Large intestine (tissue), 12 donors: ENCODE measurements around the gene ERVV-1. TPM values are rescaled to one million over a fixed set of nuclear protein-coding genes. Genes with fewer than 3 reads are reported as not detected.
"Not testable (repeated sequence)": the region's sequence is repeated elsewhere in the genome, so short reads cannot be mapped to it uniquely, and the experiment has no call there.

Source experiments
- DNase-seq, 2 donors: peaks; one replicate each; pipeline versions ENCODE4 v3.0.0 to v3.0.0-alpha.2; 2013
- H3K27ac ChIP-seq: one replicate; pipeline ENCODE4 v1.5.1; 2013; ENCODE audit warnings: low read length
- H3K27me3 ChIP-seq: 2 replicates; pipeline ENCODE4 v1.6.1; 2013; ENCODE audit warnings: low read length; ENCODE audit not compliant: control insufficient read depth, insufficient read depth
- H3K36me3 ChIP-seq: 2 replicates; pipeline ENCODE4 v1.6.1; 2013; ENCODE audit warnings: low read length; ENCODE audit not compliant: control insufficient read depth, insufficient read depth
- H3K4me1 ChIP-seq: one replicate; pipeline ENCODE4 v1.6.1; 2013; ENCODE audit warnings: low read length; ENCODE audit not compliant: control insufficient read depth, insufficient read depth
- H3K4me3 ChIP-seq: one replicate; pipeline ENCODE4 v1.5.1; 2013; ENCODE audit warnings: low read length
- H3K9me3 ChIP-seq: one replicate; pipeline ENCODE4 v1.6.1; 2013; ENCODE audit warnings: mild to moderate bottlenecking, low read depth, low read length, moderate library complexity; ENCODE audit not compliant: control insufficient read depth
- WGBS: methylation state at CpG from one replicate; pipeline ENCODE4 v1.1.5; 2013; ENCODE audit warnings: low lambda C conversion rate; ENCODE audit not compliant: insufficient coverage; 5-methylcytosine and 5-hydroxymethylcytosine counted together
- long read RNA-seq, 11 donors: transcript quantifications; one replicate each; lab custom pipeline, GENCODE V29; 2026
- polyA plus RNA-seq: library from polyadenylated mRNA; unstranded; fragments of 120-200 nt; gene quantifications from one replicate; pipeline ENCODE4 v1.2.1, GENCODE V29; 2013

The ERVV-1 gene, protein sequence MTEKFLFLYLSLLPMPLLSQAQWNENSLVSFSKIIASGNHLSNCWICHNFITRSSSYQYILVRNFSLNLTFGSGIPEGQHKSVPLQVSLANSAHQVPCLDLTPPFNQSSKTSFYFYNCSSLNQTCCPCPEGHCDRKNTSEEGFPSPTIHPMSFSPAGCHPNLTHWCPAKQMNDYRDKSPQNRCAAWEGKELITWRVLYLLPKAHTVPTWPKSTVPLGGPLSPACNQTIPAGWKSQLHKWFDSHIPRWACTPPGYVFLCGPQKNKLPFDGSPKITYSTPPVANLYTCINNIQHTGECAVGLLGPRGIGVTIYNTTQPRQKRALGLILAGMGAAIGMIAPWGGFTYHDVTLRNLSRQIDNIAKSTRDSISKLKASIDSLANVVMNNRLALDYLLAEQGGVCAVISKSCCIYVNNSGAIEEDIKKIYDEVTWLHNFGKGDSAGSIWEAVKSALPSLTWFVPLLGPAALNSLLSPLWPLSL
- 0.03 TPM for polyA plus RNA-seq
- long read RNA-seq, donor 1: 0 reads
- long read RNA-seq, donor 2: 0 reads
- long read RNA-seq, donor 3: 0 reads
- long read RNA-seq, donor 4: 0 reads
- long read RNA-seq, donor 5: 0 reads
- long read RNA-seq, donor 6: 0 reads
- long read RNA-seq, donor 7: 0 reads
- long read RNA-seq, donor 8: 0 reads
- long read RNA-seq, donor 9: 0 reads
- long read RNA-seq, donor 10: 0 reads
- long read RNA-seq, donor 11: 0 reads

DNA sequence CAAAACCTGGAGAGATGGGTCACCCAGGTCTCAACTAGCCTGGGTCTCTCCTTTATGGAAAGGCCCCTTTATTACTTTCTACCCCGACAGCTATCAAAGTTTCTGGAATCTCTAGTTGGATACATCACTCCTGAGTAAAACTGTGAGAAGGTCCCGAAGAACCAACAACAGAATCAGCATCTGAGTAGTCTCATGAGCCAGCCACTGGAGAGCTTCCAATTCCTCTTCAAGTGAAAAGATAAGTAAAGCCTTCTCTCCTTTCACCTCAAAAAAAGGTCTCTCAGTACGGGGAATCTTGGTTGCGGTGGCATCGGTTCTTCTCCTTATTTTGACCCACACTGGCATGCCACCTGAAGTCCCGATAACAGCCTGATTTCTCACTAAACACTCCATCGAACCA lies at the start of gene ERVV-1:
ERVV-1 (plus strand) TSS at position 301 of the 400 bp plus-strand sequence. CDS start 170 bp downstream, outside the sequence.
- Histone ChIP-seq H3K4me1 (no peaks in the 10 kb centered on the region), H3K27me3 (no peaks in the 10 kb centered on the region), H3K36me3 (no peaks in the 10 kb centered on the region), H3K27ac (no peak within 1 kb of the TSS), H3K9me3 (no peaks in the 10 kb centered on the region), H3K4me3 (no peak within 1 kb of the TSS)
- no peak for DNase-seq
- WGBS: 92% methylated on average over 6 of the region's 7 CpGs

DNA sequence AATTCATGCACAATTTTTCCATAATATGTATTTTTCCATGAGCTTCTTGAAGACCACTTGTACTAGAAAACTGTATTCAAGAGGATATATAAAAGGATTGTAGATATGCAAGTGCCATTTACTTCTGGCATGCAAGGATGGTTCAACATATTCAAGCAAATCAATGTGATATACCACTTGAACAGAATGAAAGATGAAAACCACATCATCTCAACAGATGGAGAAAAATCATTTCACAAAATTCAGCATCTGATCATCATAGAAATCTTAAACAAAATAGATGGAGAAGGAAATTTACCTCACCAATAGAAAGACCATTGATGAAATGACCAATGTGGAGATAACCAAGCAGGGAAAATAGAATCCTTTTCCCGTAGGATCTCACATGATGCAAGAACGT lies 45.9 kb upstream of the ERVV-1 start:
- no peak for DNase-seq
- Histone ChIP-seq H3K27ac (no peak overlapping the region), H3K9me3 (peaks cover 3% of the 10 kb centered on the region), H3K36me3 (peaks cover 3% of the 10 kb centered on the region), H3K4me3 (no peak overlapping the region), H3K4me1 (peaks cover 4% of the 10 kb centered on the region), H3K27me3 (no peaks in the 10 kb centered on the region)
- WGBS: 93% methylated on average over 2 of the region's 2 CpGs

DNA sequence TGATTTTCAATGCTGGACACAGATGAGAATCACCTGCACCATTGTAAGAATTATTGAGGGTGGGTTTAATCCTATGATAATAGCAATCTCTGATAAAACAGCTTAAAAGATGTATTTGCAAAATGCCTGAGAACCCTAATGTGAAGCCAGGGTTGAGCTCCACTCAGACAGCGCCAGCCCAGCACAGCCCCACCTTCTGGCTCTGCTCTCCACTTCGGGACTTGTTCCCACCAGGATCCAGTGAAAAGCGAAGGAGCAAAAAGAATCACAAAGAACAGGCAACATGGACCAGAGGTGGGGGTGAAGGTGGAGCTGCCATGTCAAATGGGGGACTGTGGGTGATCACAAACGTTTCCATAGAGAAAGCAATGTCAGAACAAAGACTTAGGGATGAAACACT lies 32.4 kb upstream of the ERVV-1 start:
- no peaks in the 10 kb centered on the region for H3K4me1 ChIP-seq
- H3K36me3 ChIP-seq: peaks cover 12% of the 10 kb centered on the region
- no peak overlapping the region for H3K27ac ChIP-seq
- no peak for DNase-seq
- no peaks in the 10 kb centered on the region for H3K27me3 ChIP-seq
- no CpG with 5 or more reads among the region's 4 CpGs for WGBS
- H3K9me3 ChIP-seq: peaks cover 4% of the 10 kb centered on the region
- no peak overlapping the region for H3K4me3 ChIP-seq

DNA sequence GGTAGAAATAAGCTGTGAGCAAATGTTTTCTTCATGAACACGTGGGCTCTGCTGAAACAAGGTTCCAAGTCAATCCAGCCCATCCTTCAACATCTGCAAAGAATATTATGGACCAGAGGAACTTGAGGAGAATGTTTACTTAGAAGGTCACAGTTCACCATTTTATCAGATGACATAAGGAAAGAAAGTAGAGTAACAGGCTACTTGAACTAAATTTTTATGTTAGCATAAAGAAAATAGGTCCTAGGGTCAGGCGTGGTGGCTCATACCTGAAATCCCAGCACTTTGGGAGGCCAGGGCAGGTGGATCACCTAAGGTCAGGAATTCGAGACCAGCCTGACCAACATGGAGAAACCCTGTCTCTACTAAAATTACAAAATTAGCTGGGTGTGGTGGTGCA lies 30.6 kb upstream of the ERVV-1 start:
- H3K36me3 ChIP-seq: peaks cover 12% of the 10 kb centered on the region
- no CpG with 5 or more reads among the region's 3 CpGs for WGBS
- H3K27ac ChIP-seq, H3K9me3 ChIP-seq, H3K4me3 ChIP-seq, DNase-seq, H3K27me3 ChIP-seq, H3K4me1 ChIP-seq: not testable (repeated sequence)

DNA sequence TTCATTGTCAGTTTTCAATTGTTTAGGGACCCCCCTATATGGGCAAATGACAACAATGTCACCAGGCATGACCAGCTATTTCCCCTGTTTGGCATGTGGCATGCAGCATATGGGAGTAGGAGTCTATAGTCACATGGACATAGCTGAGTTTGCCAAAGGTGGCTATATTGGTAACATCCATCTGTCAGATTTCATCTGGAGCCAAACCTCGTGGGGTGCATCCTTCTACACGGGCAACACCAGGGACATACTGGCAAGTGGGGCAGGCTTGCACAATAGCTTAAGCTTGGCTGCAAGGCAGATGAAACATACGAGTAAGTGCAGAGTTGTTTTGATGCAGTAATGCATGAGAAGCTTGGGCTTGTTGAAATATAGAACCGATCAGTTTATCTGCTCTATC lies 26.5 kb upstream of the ERVV-1 start:
- H3K9me3 ChIP-seq: peaks cover 4% of the 10 kb centered on the region
- WGBS: 100% methylated on average over 1 of the region's 4 CpGs
- H3K36me3 ChIP-seq: peaks cover 17% of the 10 kb centered on the region
- peaks cover under 1% of the 10 kb centered on the region for H3K4me1 ChIP-seq
- no peak for DNase-seq
- H3K27me3 ChIP-seq: no peaks in the 10 kb centered on the region
- no peak overlapping the region for H3K27ac ChIP-seq
- H3K4me3 ChIP-seq: no peak overlapping the region

DNA sequence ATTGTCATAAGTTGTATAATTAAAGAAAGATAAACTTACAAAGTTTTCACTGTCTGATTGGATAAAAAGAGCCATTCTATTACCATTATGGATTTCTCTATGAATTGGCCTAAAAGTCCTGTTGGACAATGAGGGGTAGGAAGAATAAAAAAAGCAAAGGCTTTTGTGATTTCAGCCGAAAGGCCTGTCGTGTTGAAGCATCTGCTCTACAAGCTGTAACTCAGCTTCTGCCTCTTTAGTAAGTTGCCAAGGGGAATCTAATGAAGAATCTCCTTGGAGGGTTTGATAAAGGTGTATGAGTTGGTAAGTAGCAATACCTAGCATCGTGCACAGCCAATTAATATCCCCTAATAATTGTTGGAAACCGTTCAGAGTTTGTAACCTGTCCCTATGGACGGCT lies 25.2 kb upstream of the ERVV-1 start:
- Histone ChIP-seq H3K27ac (no peak overlapping the region), H3K4me1 (peaks cover 4% of the 10 kb centered on the region), H3K4me3 (no peak overlapping the region), H3K36me3 (peaks cover 17% of the 10 kb centered on the region), H3K9me3 (peaks cover 4% of the 10 kb centered on the region), H3K27me3 (no peaks in the 10 kb centered on the region)
- no peak for DNase-seq
- no CpG with 5 or more reads among the region's 5 CpGs for WGBS

DNA sequence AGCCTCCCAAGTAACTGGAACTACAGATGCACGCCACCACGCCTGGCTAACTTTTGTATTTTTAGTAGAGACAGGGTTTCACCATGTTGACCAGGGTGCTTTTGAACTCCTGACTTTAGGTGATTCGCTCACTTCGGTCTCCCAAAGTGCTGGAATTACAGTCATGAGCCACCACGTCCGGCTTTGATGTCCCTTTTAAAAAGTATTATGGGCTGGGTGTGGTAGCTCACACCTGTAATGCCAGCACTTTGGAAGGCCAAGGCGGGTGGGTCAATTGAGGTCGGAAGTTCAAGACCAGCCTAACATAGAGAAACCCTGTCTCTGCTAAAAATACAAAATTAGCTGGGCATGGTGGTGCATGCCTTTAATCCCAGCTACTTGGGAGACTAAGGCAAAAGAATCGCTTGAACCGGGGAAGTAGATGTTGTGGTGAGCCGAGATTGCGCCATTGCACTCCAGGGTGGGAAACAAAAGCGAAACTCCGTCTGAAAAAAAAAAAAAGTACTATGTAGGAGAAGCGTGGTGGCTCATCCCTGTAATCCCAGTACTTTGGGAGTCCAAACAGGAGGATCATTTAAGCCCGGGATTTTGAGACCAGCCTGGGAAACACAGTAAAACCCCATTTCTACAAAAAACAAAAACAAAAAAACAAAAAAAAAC lies 22.8 kb upstream of the ERVV-1 start:
- H3K4me3 ChIP-seq: no peak overlapping the region
- H3K9me3 ChIP-seq: no peaks in the 10 kb centered on the region
- H3K27ac ChIP-seq: no peak overlapping the region
- 100% methylated on average over 4 of the region's 16 CpGs for WGBS
- no peak for DNase-seq
- no peaks in the 10 kb centered on the region for H3K27me3 ChIP-seq
- H3K4me1 ChIP-seq: peaks cover 4% of the 10 kb centered on the region
- H3K36me3 ChIP-seq: peaks cover 8% of the 10 kb centered on the region

DNA sequence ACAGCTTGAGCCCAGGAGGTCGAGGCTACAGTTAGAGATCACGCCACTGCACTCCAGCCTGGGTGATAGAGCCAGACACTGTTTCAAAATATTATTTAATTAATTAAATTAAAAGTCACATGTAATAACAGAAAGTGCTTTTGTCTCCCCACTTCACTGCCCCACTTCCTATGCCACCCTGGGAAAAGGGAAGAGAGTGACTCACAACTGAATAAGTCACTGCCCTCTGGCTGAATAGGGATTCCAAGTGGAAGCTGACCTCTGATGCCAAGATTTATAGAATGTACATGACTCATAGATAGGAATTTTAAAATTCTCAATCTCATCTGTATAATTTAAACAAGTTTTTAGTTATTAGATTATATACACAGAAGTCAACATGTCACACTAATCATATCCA lies 22.2 kb upstream of the ERVV-1 start:
- no CpG with 5 or more reads among the region's 2 CpGs for WGBS
- H3K27me3 ChIP-seq: no peaks in the 10 kb centered on the region

DNA sequence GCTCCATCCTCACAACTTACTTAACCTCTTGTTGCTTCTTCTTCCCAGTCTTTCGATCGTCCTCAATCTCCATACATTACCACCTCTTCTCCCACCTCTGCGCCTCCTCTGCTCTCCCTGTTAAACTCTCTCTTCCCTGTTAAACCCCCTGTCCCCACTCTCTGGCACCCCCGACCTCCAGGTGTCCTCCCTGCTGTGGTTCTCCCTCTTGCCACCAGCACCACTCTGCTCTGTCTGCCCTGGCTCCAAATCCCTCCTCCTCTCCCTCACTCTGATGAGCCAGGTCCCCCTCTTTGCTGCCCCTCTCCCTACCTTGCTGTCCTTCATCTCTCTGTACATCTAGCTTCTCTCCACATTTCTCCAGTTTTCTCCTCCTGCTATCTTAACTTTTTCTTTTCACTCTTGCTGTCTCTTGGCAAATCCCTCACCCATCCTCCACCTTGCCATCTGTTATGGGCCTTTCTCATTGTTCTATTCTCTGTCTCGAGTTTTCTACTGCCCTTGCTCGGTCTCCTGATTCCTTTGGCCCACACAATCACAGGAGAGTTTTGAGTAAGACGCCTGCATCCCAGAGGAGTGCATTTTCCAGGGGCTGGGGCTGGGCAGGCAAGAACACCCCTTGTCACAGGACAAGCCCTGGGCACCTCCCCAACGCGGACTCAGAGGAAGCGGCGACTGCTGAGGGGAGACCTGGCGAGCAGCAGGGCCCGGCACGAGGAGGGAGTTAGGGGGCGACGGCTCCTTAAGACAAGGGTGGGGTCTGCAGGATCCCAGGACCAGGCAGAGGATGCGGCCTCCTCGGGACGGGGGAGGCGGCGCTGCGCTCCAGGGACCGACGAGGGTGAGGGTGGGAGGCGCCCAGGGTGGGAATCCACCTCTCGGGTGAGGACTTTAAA lies 21.4 kb upstream of the ERVV-1 start:
- peaks cover 4% of the 10 kb centered on the region for H3K36me3 ChIP-seq

More for the DNA sequence above, 22.2 kb upstream of the ERVV-1 start:
- Histone ChIP-seq H3K36me3 (peaks cover 4% of the 10 kb centered on the region), H3K4me1 (peaks cover 4% of the 10 kb centered on the region), H3K4me3 (no peak overlapping the region), H3K27ac (no peak overlapping the region), H3K9me3 (no peaks in the 10 kb centered on the region)
- no peak for DNase-seq

More for the DNA sequence above, 21.4 kb upstream of the ERVV-1 start:
- Histone ChIP-seq H3K9me3 (peaks cover 4% of the 10 kb centered on the region), H3K27ac (no peak overlapping the region), H3K27me3 (no peaks in the 10 kb centered on the region), H3K4me1 (peaks cover 4% of the 10 kb centered on the region), H3K4me3 (peak overlapping the region; percentile 64)
- 58% methylated on average over 5 of the region's 26 CpGs for whole genome bisulfite sequencing
- DNase-seq: peak; percentile 23 to 36
